ENCODE results near the gene SLC35F6. TPM values are rescaled to one million over a fixed set of nuclear protein-coding genes. Genes with fewer than 3 reads are reported as not detected.

SLC35F6 gene
- total RNA-seq, 5 donors from 2014 or later (not counting 1 experiment from before 2014, with no cell fraction given) = 17.6 to 20.0 (median 18.4) TPM

GRCh38 chr2:26752656-26753055, 11.4 kb upstream of the SLC35F6 start:
- Histone ChIP-seq H3K36me3 (ENCODE audit: control insufficient read depth in 2 of 2, extremely low read depth in 1 of 2, insufficient read depth in 1 of 2, low read length in 1 of 2) (no peaks in the 10 kb centered on the region), H3K27me3 (replicated peaks in 1 of 2; ENCODE audit: control insufficient read depth in 2 of 2, extremely low read depth in 1 of 2, insufficient read depth in 2 of 2, low read length in 1 of 2) (peaks cover 0 to 4% of the 10 kb centered on the region in 2 experiments), H3K4me3 (ENCODE audit: control insufficient read depth in 1 of 2, extremely low read depth in 1 of 2, low read length in 1 of 2) (no peak overlapping the region), H3K9me3 (no peaks in the 10 kb centered on the region), H3K4me1 (ENCODE audit: control insufficient read depth in 1 of 2, extremely low read depth in 1 of 2, insufficient read depth in 2 of 2, low read length in 2 of 2) (no peaks in the 10 kb centered on the region), H3K27ac (ENCODE audit: low read length) (no peak overlapping the region)
- ATAC-seq (replicated peaks in 1 of 4) (no peak), DNase-seq (no peak)
- Mint-ChIP-seq H3K27ac (no peak overlapping the region), H3K4me3 (no peak overlapping the region), H3K4me1 (no peaks in the 10 kb centered on the region), H3K36me3 (no peaks in the 10 kb centered on the region), H3K27me3 (peaks cover 0 to 4% of the 10 kb centered on the region in 2 donors), H3K9me3 (no peaks in the 10 kb centered on the region)
- WGBS (ENCODE audit: insufficient coverage) = no CpG with 5 or more reads among the region's 3 CpGs
- ChIA-PET CTCF (no interaction called here), POLR2A (no interaction called here)

GRCh38 chr2:26754539-26754938, 9.5 kb upstream of the SLC35F6 start:
- Histone ChIP-seq H3K9me3 (no peaks in the 10 kb centered on the region), H3K27ac (ENCODE audit: low read length) (no peak overlapping the region), H3K36me3 (ENCODE audit: control insufficient read depth in 2 of 2, extremely low read depth in 1 of 2, insufficient read depth in 1 of 2, low read length in 1 of 2) (no peaks in the 10 kb centered on the region), H3K4me1 (ENCODE audit: control insufficient read depth in 1 of 2, extremely low read depth in 1 of 2, insufficient read depth in 2 of 2, low read length in 2 of 2) (no peaks in the 10 kb centered on the region), H3K27me3 (replicated peaks in 1 of 2; ENCODE audit: control insufficient read depth in 2 of 2, extremely low read depth in 1 of 2, insufficient read depth in 2 of 2, low read length in 1 of 2) (peaks cover 0 to 4% of the 10 kb centered on the region in 2 experiments), H3K4me3 (ENCODE audit: control insufficient read depth in 1 of 2, extremely low read depth in 1 of 2, low read length in 1 of 2) (no peak overlapping the region)
- Mint-ChIP-seq H3K4me3 (no peak overlapping the region), H3K4me1 (peaks cover 0 to 3% (median 0%) of the 10 kb centered on the region in 3 donors), H3K9me3 (no peaks in the 10 kb centered on the region), H3K27me3 (peaks cover 0 to 4% of the 10 kb centered on the region in 2 donors), H3K36me3 (no peaks in the 10 kb centered on the region), H3K27ac (no peak overlapping the region)
- WGBS (ENCODE audit: insufficient coverage) = 82% methylated on average over 1 of the region's 4 CpGs
- POLR2A ChIA-PET = no interaction called here
- DNase-seq = no peak
- CTCF ChIA-PET = no interaction called here
- ATAC-seq (replicated peaks in 1 of 4) = no peak

GRCh38 chr2:26754972-26755670, 9.0 kb upstream of the SLC35F6 start:
- Mint-ChIP-seq H3K4me3 (no peak overlapping the region), H3K27me3 (peaks cover 0 to 4% of the 10 kb centered on the region in 2 donors), H3K36me3 (no peaks in the 10 kb centered on the region), H3K9me3 (no peaks in the 10 kb centered on the region), H3K4me1 (peaks cover 0 to 3% (median 0%) of the 10 kb centered on the region in 3 donors), H3K27ac (no peak overlapping the region)
- ATAC-seq (replicated peaks in 1 of 4) (no peak), DNase-seq (no peak)
- peaks cover 0 to 4% of the 10 kb centered on the region in 2 experiments for H3K27me3 ChIP-seq (replicated peaks in 1 of 2; ENCODE audit: control insufficient read depth in 2 of 2, extremely low read depth in 1 of 2, insufficient read depth in 2 of 2, low read length in 1 of 2)
- no peak overlapping the region for H3K4me3 ChIP-seq (ENCODE audit: control insufficient read depth in 1 of 2, extremely low read depth in 1 of 2, low read length in 1 of 2)
- no peak overlapping the region for H3K27ac ChIP-seq (ENCODE audit: low read length)
- H3K36me3 ChIP-seq (ENCODE audit: control insufficient read depth in 2 of 2, extremely low read depth in 1 of 2, insufficient read depth in 1 of 2, low read length in 1 of 2) = no peaks in the 10 kb centered on the region
- ChIA-PET POLR2A (no interaction called here), CTCF (no interaction called here)
- H3K9me3 ChIP-seq = no peaks in the 10 kb centered on the region
- 61% methylated on average over 2 of the region's 4 CpGs for WGBS (ENCODE audit: insufficient coverage)
- no peaks in the 10 kb centered on the region for H3K4me1 ChIP-seq (ENCODE audit: control insufficient read depth in 1 of 2, extremely low read depth in 1 of 2, insufficient read depth in 2 of 2, low read length in 2 of 2)

- Histone ChIP-seq H3K4me3 (ENCODE audit: control insufficient read depth in 1 of 2, extremely low read depth in 1 of 2, low read length in 1 of 2) (no peak overlapping the region), H3K4me1 (ENCODE audit: control insufficient read depth in 1 of 2, extremely low read depth in 1 of 2, insufficient read depth in 2 of 2, low read length in 2 of 2) (no peaks in the 10 kb centered on the region), H3K27ac (ENCODE audit: low read length) (no peak overlapping the region), H3K9me3 (no peaks in the 10 kb centered on the region), H3K36me3 (ENCODE audit: control insufficient read depth in 2 of 2, extremely low read depth in 1 of 2, insufficient read depth in 1 of 2, low read length in 1 of 2) (no peaks in the 10 kb centered on the region), H3K27me3 (replicated peaks in 1 of 2; ENCODE audit: control insufficient read depth in 2 of 2, extremely low read depth in 1 of 2, insufficient read depth in 2 of 2, low read length in 1 of 2) (peaks cover 0 to 4% of the 10 kb centered on the region in 2 experiments)
- Mint-ChIP-seq H3K36me3 (no peaks in the 10 kb centered on the region), H3K27me3 (peaks cover 0 to 4% of the 10 kb centered on the region in 2 donors), H3K9me3 (no peaks in the 10 kb centered on the region), H3K4me1 (peaks cover 0 to 3% (median 0%) of the 10 kb centered on the region in 3 donors), H3K27ac (no peak overlapping the region), H3K4me3 (no peak overlapping the region)
- POLR2A ChIA-PET = no interaction called here
- 69% methylated on average over 2 of the region's 5 CpGs for WGBS (ENCODE audit: insufficient coverage)
- DNase-seq (no peak), ATAC-seq (replicated peaks in 1 of 4) (no peak)
- CTCF ChIA-PET = no interaction called here
These were observed 7.7 kb upstream of the SLC35F6 start for GRCh38 chr2:26756337-26756736.

GRCh38 chr2:26757873-26758789, 6.0 kb upstream of the SLC35F6 start:
- Histone ChIP-seq H3K27me3 (replicated peaks in 1 of 2; ENCODE audit: control insufficient read depth in 2 of 2, extremely low read depth in 1 of 2, insufficient read depth in 2 of 2, low read length in 1 of 2) (peaks cover 0 to 1% of the 10 kb centered on the region in 2 experiments), H3K4me1 (ENCODE audit: control insufficient read depth in 1 of 2, extremely low read depth in 1 of 2, insufficient read depth in 2 of 2, low read length in 2 of 2) (no peaks in the 10 kb centered on the region), H3K27ac (ENCODE audit: low read length) (no peak overlapping the region), H3K9me3 (no peaks in the 10 kb centered on the region), H3K36me3 (ENCODE audit: control insufficient read depth in 2 of 2, extremely low read depth in 1 of 2, insufficient read depth in 1 of 2, low read length in 1 of 2) (no peaks in the 10 kb centered on the region), H3K4me3 (ENCODE audit: control insufficient read depth in 1 of 2, extremely low read depth in 1 of 2, low read length in 1 of 2) (no peak overlapping the region)
- Mint-ChIP-seq H3K9me3 (no peaks in the 10 kb centered on the region), H3K36me3 (no peaks in the 10 kb centered on the region), H3K27me3 (peaks cover 0 to 4% of the 10 kb centered on the region in 2 donors), H3K4me1 (peaks cover 1 to 4% (median 2%) of the 10 kb centered on the region in 3 donors), H3K27ac (no peak overlapping the region), H3K4me3 (no peak overlapping the region)
- CTCF ChIA-PET = no interaction called here
- ATAC-seq (replicated peaks in 1 of 4) (no peak), DNase-seq (no peak)
- POLR2A ChIA-PET = no interaction called here
- WGBS (ENCODE audit: insufficient coverage) = 82% methylated on average over 5 of the region's 6 CpGs

- H3K36me3 Mint-ChIP-seq = no peaks in the 10 kb centered on the region
- no peak overlapping the region for H3K27ac Mint-ChIP-seq
- H3K4me1 Mint-ChIP-seq = peaks cover 7 to 8% (median 7%) of the 10 kb centered on the region in 3 donors
- no peaks in the 10 kb centered on the region for H3K9me3 ChIP-seq
- no peaks in the 10 kb centered on the region for H3K36me3 ChIP-seq (ENCODE audit: control insufficient read depth in 2 of 2, extremely low read depth in 1 of 2, insufficient read depth in 1 of 2, low read length in 1 of 2)
- peaks cover 0 to 7% of the 10 kb centered on the region in 2 experiments for H3K4me1 ChIP-seq (ENCODE audit: control insufficient read depth in 1 of 2, extremely low read depth in 1 of 2, insufficient read depth in 2 of 2, low read length in 2 of 2)
- H3K4me3 Mint-ChIP-seq = no peak overlapping the region
- peaks cover 0 to 3% of the 10 kb centered on the region in 2 donors for H3K27me3 Mint-ChIP-seq
- H3K27ac ChIP-seq (ENCODE audit: low read length) = no peak overlapping the region
- H3K27me3 ChIP-seq (replicated peaks in 1 of 2; ENCODE audit: control insufficient read depth in 2 of 2, extremely low read depth in 1 of 2, insufficient read depth in 2 of 2, low read length in 1 of 2) = no peaks in the 10 kb centered on the region
- no peaks in the 10 kb centered on the region for H3K9me3 Mint-ChIP-seq
- DNase-seq = no peak
- ChIA-PET CTCF (interaction anchor here in 1 of 2 donors (0.7 kb wide), 1 partner anchor 39 kb away, joined by 4 read pairs; no protein-coding TSS in a partner anchor), POLR2A (no interaction called here)
- no peak for ATAC-seq (replicated peaks in 1 of 4)
- no peak overlapping the region for H3K4me3 ChIP-seq (ENCODE audit: control insufficient read depth in 1 of 2, extremely low read depth in 1 of 2, low read length in 1 of 2)
- 84% methylated on average over 4 of the region's 7 CpGs for WGBS (ENCODE audit: insufficient coverage)
These were observed 5.2 kb upstream of the SLC35F6 start for GRCh38 chr2:26758790-26759321.
